ENCODE results near the gene FAM20C. TPM values are rescaled to one million over a fixed set of nuclear protein-coding genes. Genes with fewer than 3 reads are reported as not detected.
A peak's percentile ranks its signal among the peaks of the same experiment; 100 is the strongest.
"Not testable (repeated sequence)": the region's sequence is repeated elsewhere in the genome, so short reads cannot be mapped to it uniquely, and the experiment has no call there.

The FAM20C gene
- polyA plus RNA-seq, 1 donor: 57.2 TPM

DNA sequence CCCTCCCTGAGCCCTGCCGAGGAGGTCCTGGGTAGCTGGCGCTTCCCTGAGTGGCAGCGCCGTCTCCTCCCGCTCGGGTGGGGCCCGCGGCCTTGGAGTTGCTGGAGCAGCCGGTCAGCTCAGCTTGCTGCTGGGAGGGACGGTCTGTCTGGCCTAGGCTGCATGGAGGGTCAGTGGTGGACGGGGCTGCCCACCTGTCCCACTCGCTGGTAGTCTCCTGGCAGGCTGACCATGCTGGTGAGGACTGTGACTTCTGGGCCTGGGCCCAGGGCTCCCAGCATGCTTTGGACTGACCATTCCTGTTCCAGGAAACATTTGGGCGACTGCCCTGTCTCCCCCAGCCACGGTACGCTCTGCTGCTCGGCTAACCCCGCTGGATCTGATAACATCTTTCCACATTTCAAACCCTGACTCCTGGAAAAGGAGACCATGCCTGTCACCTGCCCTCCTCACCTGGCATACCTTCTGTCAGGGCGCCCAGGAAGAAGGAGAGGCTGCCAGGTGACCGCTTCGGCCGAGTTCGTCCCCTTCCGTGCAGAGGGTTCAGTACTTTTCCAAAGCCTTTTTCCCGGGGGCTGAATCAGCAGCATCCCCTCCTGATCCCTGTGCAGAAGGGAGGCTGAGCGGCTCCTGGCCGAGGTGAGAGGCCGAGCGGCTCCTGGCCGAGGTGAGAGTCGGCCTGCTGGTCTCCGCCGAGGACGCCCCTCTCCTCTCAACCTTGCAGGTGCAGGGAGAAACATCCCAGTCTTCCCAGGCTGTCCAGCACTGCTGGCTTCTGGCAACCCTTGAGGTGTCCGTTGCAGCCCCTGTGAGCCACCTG is 43.4 kb downstream of the FAM20C start:
- H3K27me3 ChIP-seq (ENCODE audit: control insufficient read depth, insufficient read depth, low read length): no peaks in the 10 kb centered on the region
- peaks cover 38% of the 10 kb centered on the region for H3K36me3 ChIP-seq (ENCODE audit: control insufficient read depth, insufficient read depth, low read length)
- WGBS (ENCODE audit: insufficient coverage, low lambda C conversion rate): 93% methylated on average over 3 of the region's 34 CpGs
- no peak overlapping the region for H3K4me3 ChIP-seq (ENCODE audit: low read length)
- peaks cover 9% of the 10 kb centered on the region for H3K9me3 ChIP-seq (ENCODE audit: control insufficient read depth, low read depth, low read length)
- no peak overlapping the region for H3K27ac ChIP-seq (ENCODE audit: low read length)
- DNase-seq: no peak
- peaks cover 17% of the 10 kb centered on the region for H3K4me1 ChIP-seq (ENCODE audit: control insufficient read depth, insufficient read depth, low read length)

DNA sequence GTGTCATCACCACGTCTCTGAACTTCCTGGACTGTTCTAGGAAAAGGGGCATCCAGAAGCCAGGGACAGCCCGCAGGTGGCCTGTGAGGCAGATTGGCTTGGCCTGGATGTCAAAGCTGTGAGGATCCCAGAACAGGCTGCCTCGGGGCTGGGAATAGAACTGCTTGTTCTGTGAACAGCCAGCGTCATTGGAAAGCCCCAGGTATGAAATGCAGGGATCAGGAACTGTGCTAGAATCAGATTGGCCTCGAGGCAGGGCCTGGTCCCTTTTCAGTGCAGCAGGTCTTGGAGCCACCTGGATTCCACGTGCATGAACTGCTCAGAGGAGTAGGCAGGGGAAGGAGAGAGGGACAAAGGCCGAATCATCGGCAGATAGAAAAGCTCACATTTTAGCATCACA is 44.6 kb downstream of the FAM20C start:
- Histone ChIP-seq H3K27me3 (ENCODE audit: control insufficient read depth, insufficient read depth, low read length) (no peaks in the 10 kb centered on the region), H3K4me1 (ENCODE audit: control insufficient read depth, insufficient read depth, low read length) (peaks cover 17% of the 10 kb centered on the region), H3K27ac (ENCODE audit: low read length) (no peak overlapping the region), H3K36me3 (ENCODE audit: control insufficient read depth, insufficient read depth, low read length) (peaks cover 44% of the 10 kb centered on the region), H3K4me3 (ENCODE audit: low read length) (no peak overlapping the region), H3K9me3 (ENCODE audit: control insufficient read depth, low read depth, low read length) (peaks cover 4% of the 10 kb centered on the region)
- WGBS (ENCODE audit: insufficient coverage, low lambda C conversion rate): no CpG with 5 or more reads among the region's 8 CpGs
- DNase-seq: no peak

DNA sequence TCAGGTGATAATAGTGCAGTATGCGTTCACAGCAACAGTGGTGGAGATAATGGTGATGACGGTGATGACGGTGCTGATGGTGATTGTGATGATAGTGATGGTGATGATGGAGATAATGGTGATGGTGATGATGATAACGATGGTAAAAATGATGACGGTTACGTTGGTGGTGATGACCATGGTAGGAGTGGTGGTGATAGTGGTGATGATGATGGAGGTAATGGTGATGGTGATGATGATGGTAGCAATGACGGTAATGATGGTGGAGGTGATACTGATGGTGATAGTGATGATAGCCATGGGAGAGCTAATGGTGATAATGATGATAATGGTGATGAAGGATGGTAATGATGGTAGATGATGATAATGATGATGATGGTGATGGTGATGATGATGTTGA is 45.0 kb downstream of the FAM20C start:
- WGBS (ENCODE audit: insufficient coverage, low lambda C conversion rate): 83% methylated on average over 4 of the region's 7 CpGs
- Histone ChIP-seq H3K27ac (ENCODE audit: low read length) (no peak overlapping the region), H3K36me3 (ENCODE audit: control insufficient read depth, insufficient read depth, low read length) (peaks cover 43% of the 10 kb centered on the region), H3K9me3 (ENCODE audit: control insufficient read depth, low read depth, low read length) (peaks cover 4% of the 10 kb centered on the region), H3K4me3 (ENCODE audit: low read length) (no peak overlapping the region), H3K27me3 (ENCODE audit: control insufficient read depth, insufficient read depth, low read length) (no peaks in the 10 kb centered on the region), H3K4me1 (ENCODE audit: control insufficient read depth, insufficient read depth, low read length) (peaks cover 17% of the 10 kb centered on the region)
- no peak for DNase-seq

DNA sequence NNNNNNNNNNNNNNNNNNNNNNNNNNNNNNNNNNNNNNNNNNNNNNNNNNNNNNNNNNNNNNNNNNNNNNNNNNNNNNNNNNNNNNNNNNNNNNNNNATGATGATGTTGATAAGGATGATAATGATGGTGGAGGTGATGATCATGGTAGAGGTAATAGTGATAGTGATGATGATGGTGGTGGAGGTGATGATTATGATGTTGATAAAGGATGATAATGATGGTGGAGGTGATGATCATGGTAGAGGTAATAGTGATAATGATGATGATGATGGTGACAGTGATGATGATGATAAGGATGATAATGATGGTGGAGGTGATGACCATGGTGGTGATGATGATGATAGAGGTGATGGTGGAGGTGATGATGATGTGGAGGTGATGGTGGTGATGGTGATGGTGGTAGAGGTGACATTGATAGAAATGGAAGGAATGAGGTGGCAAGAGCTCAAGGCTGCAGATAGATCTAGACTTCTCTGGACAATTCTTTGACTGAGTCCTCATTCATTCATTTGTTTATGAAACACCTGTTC is 47.8 kb downstream of the FAM20C start:
- H3K4me3 ChIP-seq (ENCODE audit: low read length): no peak overlapping the region
- peaks cover 34% of the 10 kb centered on the region for H3K36me3 ChIP-seq (ENCODE audit: control insufficient read depth, insufficient read depth, low read length)
- no peaks in the 10 kb centered on the region for H3K27me3 ChIP-seq (ENCODE audit: control insufficient read depth, insufficient read depth, low read length)
- H3K27ac ChIP-seq (ENCODE audit: low read length): no peak overlapping the region
- H3K4me1 ChIP-seq (ENCODE audit: control insufficient read depth, insufficient read depth, low read length): peaks cover 7% of the 10 kb centered on the region
- no peak for DNase-seq
- peaks cover 4% of the 10 kb centered on the region for H3K9me3 ChIP-seq (ENCODE audit: control insufficient read depth, low read depth, low read length)

DNA sequence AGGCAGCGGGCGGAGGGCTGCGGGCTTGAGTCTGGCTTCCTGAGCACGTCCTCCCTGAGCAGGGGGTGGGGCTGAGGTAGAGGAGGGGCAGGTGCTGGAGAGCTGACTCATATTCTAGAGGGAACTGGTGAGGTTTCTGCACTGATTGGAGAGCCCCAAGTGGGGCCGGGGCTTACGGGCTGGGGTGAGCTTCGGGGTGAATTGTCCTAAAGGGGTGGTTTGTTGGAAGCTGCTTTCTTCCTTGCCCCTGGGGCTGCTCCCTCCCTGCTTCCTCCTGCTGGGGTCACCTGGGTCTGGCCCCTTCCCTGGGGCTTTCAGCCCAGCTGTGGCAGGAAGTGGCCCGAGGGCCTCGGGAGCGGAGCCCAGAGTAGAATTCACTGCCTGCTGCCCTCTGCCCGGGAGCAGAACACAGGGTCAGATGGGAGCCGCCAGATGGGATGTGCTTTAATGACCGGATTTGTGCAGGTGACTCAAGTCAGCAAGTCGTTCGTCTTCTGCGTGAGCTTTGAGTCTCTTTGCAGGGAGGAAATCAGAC is 48.6 kb downstream of the FAM20C start:
- H3K27ac ChIP-seq (ENCODE audit: low read length): peak overlapping the region; percentile 17
- H3K9me3 ChIP-seq (ENCODE audit: control insufficient read depth, low read depth, low read length): peaks cover 3% of the 10 kb centered on the region
- no peak for DNase-seq
- H3K4me1 ChIP-seq (ENCODE audit: control insufficient read depth, insufficient read depth, low read length): peaks cover 11% of the 10 kb centered on the region
- peaks cover 34% of the 10 kb centered on the region for H3K36me3 ChIP-seq (ENCODE audit: control insufficient read depth, insufficient read depth, low read length)
- H3K4me3 ChIP-seq (ENCODE audit: low read length): no peak overlapping the region
- no CpG with 5 or more reads among the region's 16 CpGs for WGBS (ENCODE audit: insufficient coverage, low lambda C conversion rate)
- H3K27me3 ChIP-seq (ENCODE audit: control insufficient read depth, insufficient read depth, low read length): no peaks in the 10 kb centered on the region

DNA sequence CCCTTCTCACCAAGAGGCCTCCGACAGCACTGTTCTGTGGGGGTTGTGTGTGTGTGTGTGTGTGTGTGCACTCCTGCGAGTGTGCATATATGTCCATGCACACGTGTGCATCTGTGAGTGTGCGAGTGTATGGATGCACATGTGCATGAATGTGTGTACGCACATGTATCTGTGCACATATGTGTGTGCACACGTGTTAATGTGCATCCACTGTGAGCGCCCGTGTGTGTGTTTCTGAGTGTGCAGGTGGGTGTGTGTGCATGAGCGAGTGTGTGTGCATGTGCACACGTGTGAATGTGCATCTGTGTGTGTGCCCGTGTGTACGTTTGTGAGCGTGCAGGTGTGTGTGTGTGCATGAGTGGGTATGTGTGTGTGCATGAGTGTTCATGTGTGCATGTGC is 49.1 kb downstream of the FAM20C start:
- Histone ChIP-seq H3K27me3 (ENCODE audit: control insufficient read depth, insufficient read depth, low read length) (no peaks in the 10 kb centered on the region), H3K4me3 (ENCODE audit: low read length) (no peak overlapping the region), H3K4me1 (ENCODE audit: control insufficient read depth, insufficient read depth, low read length) (peaks cover 17% of the 10 kb centered on the region), H3K9me3 (ENCODE audit: control insufficient read depth, low read depth, low read length) (no peaks in the 10 kb centered on the region), H3K27ac (ENCODE audit: low read length) (no peak overlapping the region), H3K36me3 (ENCODE audit: control insufficient read depth, insufficient read depth, low read length) (peaks cover 32% of the 10 kb centered on the region)
- DNase-seq: no peak
- no CpG with 5 or more reads among the region's 13 CpGs for WGBS (ENCODE audit: insufficient coverage, low lambda C conversion rate)

DNA sequence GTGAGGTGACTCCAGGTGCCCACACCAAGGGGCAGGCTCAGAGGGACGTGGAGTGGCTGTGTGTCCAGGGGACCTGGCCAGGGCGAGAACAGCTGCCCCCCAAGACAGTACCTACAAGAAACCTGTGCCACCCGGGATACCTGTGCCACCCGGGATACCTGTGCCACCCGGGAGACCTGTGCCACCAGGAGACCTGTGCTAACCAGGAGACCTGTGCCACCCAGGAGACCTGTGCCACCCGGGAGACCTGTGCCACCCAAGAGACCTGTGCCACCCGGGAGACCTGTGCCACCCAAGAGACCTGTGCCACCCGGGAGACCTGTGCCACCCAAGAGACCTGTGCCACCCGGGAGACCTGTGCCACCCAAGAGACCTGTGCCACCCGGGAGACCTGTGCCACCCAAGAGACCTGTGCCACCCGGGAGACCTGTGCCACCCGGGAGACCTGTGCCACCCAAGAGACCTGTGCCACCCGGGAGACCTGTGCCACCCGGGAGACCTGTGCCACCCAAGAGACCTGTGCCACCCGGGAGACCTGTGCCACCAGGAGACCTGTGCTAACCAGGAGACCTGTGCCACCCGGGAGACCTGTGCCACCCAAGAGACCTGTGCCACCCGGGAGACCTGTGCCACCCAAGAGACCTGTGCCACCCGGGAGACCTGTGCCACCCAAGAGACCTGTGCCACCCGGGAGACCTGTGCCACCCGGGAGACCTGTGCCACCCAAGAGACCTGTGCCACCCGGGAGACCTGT is 50.6 kb downstream of the FAM20C start:
- not testable (repeated sequence) for H3K4me3 ChIP-seq (ENCODE audit: low read length); H3K27ac ChIP-seq (ENCODE audit: low read length); H3K9me3 ChIP-seq (ENCODE audit: control insufficient read depth, low read depth, low read length); DNase-seq; H3K27me3 ChIP-seq (ENCODE audit: control insufficient read depth, insufficient read depth, low read length)
- H3K4me1 ChIP-seq (ENCODE audit: control insufficient read depth, insufficient read depth, low read length): peaks cover 31% of the 10 kb centered on the region
- peaks cover 42% of the 10 kb centered on the region for H3K36me3 ChIP-seq (ENCODE audit: control insufficient read depth, insufficient read depth, low read length)
- WGBS (ENCODE audit: insufficient coverage, low lambda C conversion rate): no CpG with 5 or more reads among the region's 21 CpGs

DNA sequence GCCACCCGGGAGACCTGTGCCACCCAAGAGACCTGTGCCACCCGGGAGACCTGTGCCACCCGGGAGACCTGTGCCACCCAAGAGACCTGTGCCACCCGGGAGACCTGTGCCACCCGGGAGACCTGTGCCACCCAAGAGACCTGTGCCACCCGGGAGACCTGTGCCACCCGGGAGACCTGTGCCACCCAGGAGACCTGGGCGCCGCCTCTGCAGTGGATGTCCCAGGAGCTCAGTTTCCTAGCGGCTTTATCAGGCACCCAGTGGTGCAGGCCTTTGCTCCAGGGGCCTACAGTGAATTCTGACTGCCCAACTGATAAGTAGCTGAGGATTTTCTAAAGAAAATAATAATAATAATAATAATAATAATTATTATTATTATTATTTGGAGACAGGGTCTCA is 51.2 kb downstream of the FAM20C start:
- WGBS (ENCODE audit: insufficient coverage, low lambda C conversion rate): no CpG with 5 or more reads among the region's 10 CpGs
- not testable (repeated sequence) for H3K4me3 ChIP-seq (ENCODE audit: low read length); DNase-seq; H3K27ac ChIP-seq (ENCODE audit: low read length); H3K27me3 ChIP-seq (ENCODE audit: control insufficient read depth, insufficient read depth, low read length); H3K9me3 ChIP-seq (ENCODE audit: control insufficient read depth, low read depth, low read length)
- Histone ChIP-seq H3K4me1 (ENCODE audit: control insufficient read depth, insufficient read depth, low read length) (peaks cover 33% of the 10 kb centered on the region), H3K36me3 (ENCODE audit: control insufficient read depth, insufficient read depth, low read length) (peaks cover 47% of the 10 kb centered on the region)

DNA sequence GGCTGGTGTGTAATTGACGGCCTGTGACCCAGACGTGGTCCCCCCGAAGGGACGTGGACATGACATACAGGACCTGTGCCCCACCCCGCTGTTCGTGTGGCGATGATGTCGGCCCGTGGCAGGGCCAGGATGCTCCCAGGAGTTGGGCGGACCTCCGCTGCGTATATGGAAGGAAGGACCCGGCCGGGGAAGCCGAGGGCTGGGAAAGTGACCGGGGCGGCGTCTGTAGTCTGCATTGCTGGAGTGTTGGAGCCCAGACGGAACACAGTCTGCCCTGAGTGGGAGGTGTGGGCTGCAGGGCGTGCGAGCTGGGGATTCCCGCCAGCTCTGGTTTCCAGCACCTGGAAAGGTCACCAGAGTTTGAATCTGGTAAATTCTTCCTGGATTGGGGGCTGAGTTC is 52.6 kb downstream of the FAM20C start:
- WGBS (ENCODE audit: insufficient coverage, low lambda C conversion rate): no CpG with 5 or more reads among the region's 22 CpGs
- DNase-seq: no peak
- Histone ChIP-seq H3K4me3 (ENCODE audit: low read length) (no peak overlapping the region), H3K9me3 (ENCODE audit: control insufficient read depth, low read depth, low read length) (peaks cover 3% of the 10 kb centered on the region), H3K27me3 (ENCODE audit: control insufficient read depth, insufficient read depth, low read length) (no peaks in the 10 kb centered on the region), H3K36me3 (ENCODE audit: control insufficient read depth, insufficient read depth, low read length) (peaks cover 61% of the 10 kb centered on the region), H3K27ac (ENCODE audit: low read length) (no peak overlapping the region), H3K4me1 (ENCODE audit: control insufficient read depth, insufficient read depth, low read length) (peaks cover 33% of the 10 kb centered on the region)

DNA sequence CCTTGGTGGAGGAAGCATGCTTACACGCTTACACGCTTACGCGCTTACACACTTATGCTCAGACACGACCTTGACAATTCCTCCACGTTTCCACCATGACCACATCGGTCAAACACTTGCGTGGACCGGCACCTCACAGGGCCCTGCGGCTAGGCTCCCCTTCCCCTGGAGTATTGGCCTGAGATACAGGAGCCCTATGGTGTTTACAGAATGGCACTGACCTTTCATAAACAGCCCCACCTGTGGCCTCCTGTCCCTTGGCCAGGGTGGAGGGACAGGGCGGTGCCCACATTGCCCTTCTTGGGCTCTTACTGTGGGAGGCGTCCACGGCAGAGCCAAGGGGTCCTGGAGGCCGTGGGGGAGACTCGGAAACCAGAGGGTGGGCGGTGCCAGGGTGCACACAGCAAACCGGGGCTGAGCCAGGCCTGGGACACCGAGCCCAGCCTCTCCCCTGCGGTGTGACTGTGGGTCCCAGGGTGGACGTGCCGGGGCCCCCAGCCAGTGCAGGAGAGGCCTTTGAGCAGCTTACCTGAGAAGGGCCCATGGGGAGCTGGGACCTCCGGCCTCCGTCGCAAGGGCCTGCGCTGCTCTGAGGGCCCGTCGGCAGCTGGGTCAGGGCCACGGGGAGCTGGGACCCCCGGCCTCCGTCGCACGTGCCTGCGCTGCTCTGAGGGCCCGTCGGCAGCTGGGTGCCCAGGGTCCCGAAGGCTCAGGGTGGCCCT is 53.4 kb downstream of the FAM20C start:
- Histone ChIP-seq H3K36me3 (ENCODE audit: control insufficient read depth, insufficient read depth, low read length) (peaks cover 69% of the 10 kb centered on the region), H3K4me1 (ENCODE audit: control insufficient read depth, insufficient read depth, low read length) (peaks cover 31% of the 10 kb centered on the region), H3K27me3 (ENCODE audit: control insufficient read depth, insufficient read depth, low read length) (no peaks in the 10 kb centered on the region), H3K27ac (ENCODE audit: low read length) (peak overlapping the region; percentile 1), H3K4me3 (ENCODE audit: low read length) (no peak overlapping the region), H3K9me3 (ENCODE audit: control insufficient read depth, low read depth, low read length) (peaks cover 3% of the 10 kb centered on the region)
- DNase-seq: no peak
- no CpG with 5 or more reads among the region's 36 CpGs for WGBS (ENCODE audit: insufficient coverage, low lambda C conversion rate)

Data from large intestine (tissue), 3 donors.